K562 (cell line): ENCODE results near the gene SPAG9. TPM values are rescaled to one million over a fixed set of nuclear protein-coding genes. Genes with fewer than 3 reads are reported as not detected.

Source experiments
- BDP1 ChIP-seq: IDR thresholded peaks from 3 replicates; pipeline ENCODE4 v1.6.1; 2011; ENCODE audit not compliant: insufficient read length, insufficient read depth
- BRF2 ChIP-seq: IDR thresholded peaks from 3 replicates; pipeline ENCODE4 v1.6.1; 2011; ENCODE audit warnings: borderline replicate concordance, mild to moderate bottlenecking; ENCODE audit not compliant: insufficient read length, insufficient read depth
- CREBBP ChIP-seq: IDR thresholded peaks from one replicate; pipeline ENCODE4 v1.6.1; 2012; ENCODE audit warnings: low read depth, mild to moderate bottlenecking, control low read depth, inconsistent platforms, low read length
- E4F1 ChIP-seq: fragments of 250-450 bp; sonication (Bioruptor Pico); IDR thresholded peaks from 2 replicates; pipeline ENCODE4 v1.5.0; 2021; ENCODE audit warnings: mild to moderate bottlenecking, borderline replicate concordance
- ELF4 ChIP-seq: fragments of 450-650 bp; formaldehyde crosslinking; IDR thresholded peaks from 2 replicates; pipeline ENCODE4 v1.4.0; 2022; ENCODE audit warnings: missing genetic modification characterization
- NELFE ChIP-seq: IDR thresholded peaks from 2 replicates; pipeline ENCODE4 v1.6.1; 2011; ENCODE audit warnings: mild to moderate bottlenecking; ENCODE audit not compliant: insufficient read depth, insufficient read length
- NFE2L1 ChIP-seq: fragments of 450-650 bp; IDR thresholded peaks from 2 replicates; pipeline ENCODE4 v1.6.1; 2016; ENCODE audit warnings: missing genetic modification characterization, low read depth, mild to moderate bottlenecking, missing compliant biosample characterization, moderate library complexity, borderline replicate concordance
- NFIC ChIP-seq: fragments of 450-650 bp; IDR thresholded peaks from 2 replicates; pipeline ENCODE4 v1.6.1; 2017; ENCODE audit warnings: mild to moderate bottlenecking, inconsistent platforms
- NFRKB ChIP-seq: fragments of 450-650 bp; IDR thresholded peaks from 2 replicates; pipeline ENCODE4 v1.6.1; 2016; ENCODE audit warnings: low read depth
- SMAD1 ChIP-seq: fragments of 150-350 bp; IDR thresholded peaks from 2 replicates; pipeline ENCODE4 v1.6.1; 2014; ENCODE audit warnings: low read length, low read depth; ENCODE audit not compliant: partially characterized antibody
- STAG1 ChIP-seq: sonication (generic); formaldehyde crosslinking; IDR thresholded peaks from 2 replicates; pipeline ENCODE4 v1.5.0; 2020; ENCODE audit warnings: missing genetic modification reagents, borderline replicate concordance
- TRIM24 ChIP-seq, 2 experiments: fragments of 450-650 bp; IDR thresholded peaks; 2 replicates each; pipeline ENCODE4 v1.6.1; 2016
- USF1 ChIP-seq: sonication (generic); formaldehyde crosslinking; IDR thresholded peaks from 2 replicates; pipeline ENCODE4 v1.9.0; 2022; ENCODE audit warnings: mild to moderate bottlenecking, missing genetic modification reagents
- ZFP30 ChIP-seq: fragments of 250-450 bp; sonication (Bioruptor Pico); IDR thresholded peaks from 2 replicates; pipeline ENCODE4 v1.8.0; 2022; ENCODE audit warnings: moderate library complexity, mild to moderate bottlenecking, inconsistent platforms, borderline replicate concordance
- ZNF23 ChIP-seq: fragments of 250-450 bp; sonication (Bioruptor Pico); IDR thresholded peaks from 2 replicates; pipeline ENCODE4 v1.4.0; 2020; ENCODE audit warnings: mild to moderate bottlenecking
- ZNF280A ChIP-seq: fragments of 450-650 bp; IDR thresholded peaks from 2 replicates; pipeline ENCODE4 v1.6.1; 2018; ENCODE audit warnings: mild to moderate bottlenecking, low read depth; ENCODE audit not compliant: partially characterized antibody
- ZNF655 ChIP-seq: fragments of 250-450 bp; sonication (Bioruptor Pico); IDR thresholded peaks from 2 replicates; pipeline ENCODE4 v1.5.0; 2021
- polyA plus RNA-seq, 8 experiments: library from polyadenylated mRNA; depleted of rRNA in 4 of 8; stranded (reverse) in 5 of 8; unstranded in 3 of 8; fragments of >200 nt; fragmentation: Nextera tagmentation in 2 of 8; fragmentation: Illumina TruSeq in 1 of 8; extraction: Ambion mirVana in 2 of 8; extraction: Trizol in 1 of 8; gene quantifications; 2 replicates each; pipeline versions ENCODE4 v1.2.1 to v1.2.3, GENCODE V29; 2011 to 2014; ENCODE audit warnings: inconsistent platforms in 1 of 8, missing spikeins in 1 of 8
- total RNA-seq, 7 experiments: library from RNA; depleted of rRNA in 6 of 7; stranded (reverse); fragments of >200 nt in 6 of 7; fragmentation: Illumina TruSeq in 2 of 7; extraction: Trizol in 2 of 7; gene quantifications; 2 replicates each; pipeline versions ENCODE4 v1.2.1 to v1.2.3, GENCODE V29; 2011 to 2021; ENCODE audit warnings: low replicate concordance in 1 of 7

Gene SPAG9
- total and polyA plus RNA-seq, 9 of the 15 experiments (the other 6 are each of a cell fraction or from before 2014, with no cell fraction given), result 12.2 to 99.2 (median 58.2) TPM

- TF ChIP-seq STAG1, result no peak
- no peak for TF ChIP-seq BDP1
- TF ChIP-seq NFIC, result 0 out of 2 replicates have a peak, but pooled peaks have one; percentile 4
- TF ChIP-seq NFE2L1 (tag), result no peak
- TF ChIP-seq USF1, result no peak
- TF ChIP-seq SMAD1, result no peak
- no peak for TF ChIP-seq ZNF655 (CRISPR knock-in tag)
- TF ChIP-seq BRF2, result no peak
- no peak for TF ChIP-seq ZFP30 (CRISPR knock-in tag)
- TF ChIP-seq ZNF280A, result no peak
- TF ChIP-seq NFRKB, result no peak
- TF ChIP-seq CREBBP, result no peak
- TF ChIP-seq TRIM24 (IDR thresholded peaks at IDR 0.05), result no peak
- TF ChIP-seq NELFE, result no peak
- no peak for TF ChIP-seq ZNF23 (CRISPR knock-in tag)
- no peak for TF ChIP-seq E4F1 (CRISPR knock-in tag)
- TF ChIP-seq ELF4, result 0 out of 2 replicates have a peak, but pooled peaks have one; percentile 16
Observed at GRCh38 chr17:51166987-51167931, 46.6 kb upstream of the SPAG9 start (continued).
